ENCODE data around the gene FTO.

The FTO gene

GRCh38 chr16:53816211-53816836 lies 112.4 kb downstream of the FTO start:
- in situ Hi-C loops (cut with HindIII; ENCODE audit: low pct_ligation_motif_present, low sequenced_read_pairs), result no loop called here
- TF ChIP-seq CTCF (IDR thresholded peaks at IDR 0.05; ENCODE audit: low read depth, low read length, missing control alignments), result no peak
- peak overlapping the region; percentile 92 for H3K27ac ChIP-seq

GRCh38 chr16:53817117-53817755 lies 113.3 kb downstream of the FTO start:
- Histone ChIP-seq H3K4me3 (ENCODE audit: low read depth, low read length) (no peak overlapping the region), H3K27me3 (replicated peaks) (no peaks in the 10 kb centered on the region), H3K27ac (peak overlapping the region; percentile 92), H3K36me3 (replicated peaks) (no peaks in the 10 kb centered on the region)
- DNase-seq, result peak; percentile 96
- TF ChIP-seq CTCF (IDR thresholded peaks at IDR 0.05; ENCODE audit: low read depth, low read length, missing control alignments), result no peak
- in situ Hi-C loops (cut with HindIII; ENCODE audit: low pct_ligation_motif_present, low sequenced_read_pairs), result no loop called here

More at GRCh38 chr16:53816211-53816836, 112.4 kb downstream of the FTO start:
- no peak for DNase-seq
- no peak overlapping the region for H3K4me3 ChIP-seq (ENCODE audit: low read depth, low read length)
- no peaks in the 10 kb centered on the region for H3K27me3 ChIP-seq (replicated peaks)
- H3K36me3 ChIP-seq (replicated peaks), result no peaks in the 10 kb centered on the region

DNA sequence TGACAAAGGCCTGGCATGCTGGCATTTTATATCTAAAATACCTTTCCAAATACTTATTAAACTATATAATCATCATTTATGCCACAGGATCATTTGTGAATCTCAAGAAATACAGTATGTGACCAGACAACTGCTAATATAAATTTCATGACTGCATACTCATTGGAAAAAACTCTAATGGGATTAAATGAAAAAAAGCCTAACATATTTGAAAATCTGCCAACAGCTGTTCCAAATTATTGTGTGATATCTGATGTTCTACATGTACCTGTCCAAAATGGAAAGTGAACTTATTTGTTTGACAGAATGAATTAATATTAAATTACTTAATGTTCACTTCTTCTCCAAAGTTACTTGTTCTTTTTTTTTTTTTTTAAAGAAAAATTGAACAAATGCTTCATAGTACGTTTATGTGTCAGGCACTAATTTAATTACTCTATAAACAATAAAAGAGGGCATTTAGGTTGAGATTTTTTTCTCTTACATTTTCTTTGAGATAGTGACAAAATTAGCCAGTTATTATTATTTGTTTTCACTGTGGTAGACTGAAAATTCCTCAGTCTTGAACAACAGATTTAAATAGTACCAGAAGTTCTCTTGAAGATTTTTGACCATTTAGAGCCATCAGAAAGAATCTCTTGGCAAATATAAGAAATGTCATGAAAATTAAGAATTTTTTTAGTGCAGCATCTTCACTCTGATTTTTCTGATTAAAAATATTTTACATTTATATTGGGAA lies 114.0 kb downstream of the FTO start:
- in situ Hi-C loops (cut with HindIII; ENCODE audit: low pct_ligation_motif_present, low sequenced_read_pairs), result no loop called here
- Histone ChIP-seq H3K27me3 (replicated peaks) (no peaks in the 10 kb centered on the region), H3K27ac (peak overlapping the region; percentile 92), H3K4me3 (ENCODE audit: low read depth, low read length) (no peak overlapping the region), H3K36me3 (replicated peaks) (no peaks in the 10 kb centered on the region)
- TF ChIP-seq CTCF (IDR thresholded peaks at IDR 0.05; ENCODE audit: low read depth, low read length, missing control alignments), result no peak
- DNase-seq, result no peak

- H3K27ac ChIP-seq, result peak overlapping the region; percentile 46
- in situ Hi-C loops (cut with HindIII; ENCODE audit: low pct_ligation_motif_present, low sequenced_read_pairs), result no loop called here
- H3K36me3 ChIP-seq (replicated peaks), result no peaks in the 10 kb centered on the region
- no peaks in the 10 kb centered on the region for H3K27me3 ChIP-seq (replicated peaks)
- DNase-seq, result no peak
- no peak for TF ChIP-seq CTCF (IDR thresholded peaks at IDR 0.05; ENCODE audit: low read depth, low read length, missing control alignments)
- no peak overlapping the region for H3K4me3 ChIP-seq (ENCODE audit: low read depth, low read length)
These were observed 117.5 kb downstream of the FTO start for GRCh38 chr16:53821487-53821886.

DNA sequence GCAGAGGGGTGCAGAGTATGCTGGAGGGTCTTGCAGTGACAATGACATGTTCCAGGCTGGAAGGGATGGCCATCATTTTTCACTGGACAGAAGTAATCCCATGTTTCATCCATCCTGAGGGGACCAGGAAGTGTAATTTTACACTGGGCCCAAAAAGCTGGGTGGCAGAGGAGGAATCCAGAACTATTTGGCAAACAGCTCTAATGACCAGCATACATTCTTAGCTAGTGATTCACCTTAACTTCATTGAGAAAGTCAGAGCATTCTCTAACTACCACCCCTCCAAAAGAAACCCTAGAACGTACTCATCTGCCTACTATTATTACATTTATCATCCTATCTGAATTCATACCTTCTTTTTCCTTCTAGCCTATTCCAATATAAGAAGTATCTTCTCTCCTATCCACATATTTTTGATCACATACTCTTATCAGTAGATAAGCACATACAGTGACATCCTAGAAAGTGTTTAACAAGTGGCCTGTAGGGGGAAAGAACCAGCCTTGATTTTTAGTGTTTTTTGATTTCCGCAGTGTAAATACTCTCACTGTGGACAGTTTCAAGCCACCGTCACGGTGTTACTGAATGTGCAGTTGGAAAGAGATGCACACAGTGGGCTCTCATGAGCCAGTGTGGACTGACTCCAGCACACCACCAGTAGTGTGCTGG lies 118.1 kb downstream of the FTO start:
- H3K27ac ChIP-seq, result peak overlapping the region; percentile 46
- in situ Hi-C loops (cut with HindIII; ENCODE audit: low pct_ligation_motif_present, low sequenced_read_pairs), result no loop called here

More for the DNA sequence above, 118.1 kb downstream of the FTO start:
- Histone ChIP-seq H3K36me3 (replicated peaks) (no peaks in the 10 kb centered on the region), H3K27me3 (replicated peaks) (no peaks in the 10 kb centered on the region), H3K4me3 (ENCODE audit: low read depth, low read length) (no peak overlapping the region)
- peak; percentile 63 for DNase-seq
- TF ChIP-seq CTCF (IDR thresholded peaks at IDR 0.05; ENCODE audit: low read depth, low read length, missing control alignments), result no peak

All from brain microvascular endothelial cell (primary cell).